GM19467 (cell line): Measurements from ENCODE around the gene SIN3B.

Experiments used
- ATAC-seq: cut with Tn5 transposase; IDR thresholded peaks from one replicate; pipeline ENCODE4 v1.9.1; 2021; ENCODE audit warnings: mild to moderate bottlenecking, moderate library complexity; ENCODE audit not compliant: unreplicated experiment

SIN3B gene

GRCh38 chr19:16822648-16823047 is 6.5 kb upstream of the SIN3B start:
- ATAC-seq, result no peak

- ATAC-seq, result no peak
These were observed 4.4 kb upstream of the SIN3B start for GRCh38 chr19:16824658-16825311.

- ATAC-seq, result no peak
These were observed 3.7 kb upstream of the SIN3B start for GRCh38 chr19:16825312-16826052.

- ATAC-seq, result no peak
These were observed 658 bp downstream of the SIN3B start for GRCh38 chr19:16829822-16830289.

- ATAC-seq, result no peak
These were observed 1.5 kb downstream of the SIN3B start for GRCh38 chr19:16830679-16831078.

- no peak for ATAC-seq
These were observed 2.3 kb downstream of the SIN3B start for GRCh38 chr19:16831531-16831930.

GRCh38 chr19:16834747-16835146 is 5.5 kb downstream of the SIN3B start:
- no peak for ATAC-seq

- no peak for ATAC-seq
These were observed 7.2 kb downstream of the SIN3B start for GRCh38 chr19:16836115-16837034.

GRCh38 chr19:16837035-16837362 is 7.8 kb downstream of the SIN3B start:
- ATAC-seq, result no peak

GRCh38 chr19:16841391-16841926 is 12.3 kb downstream of the SIN3B start:
- ATAC-seq, result no peak

GRCh38 chr19:16846901-16847300 is 17.7 kb downstream of the SIN3B start:
- no peak for ATAC-seq

GRCh38 chr19:16847430-16847829 is 18.2 kb downstream of the SIN3B start:
- no peak for ATAC-seq

GRCh38 chr19:16849168-16849567 is 20.0 kb downstream of the SIN3B start:
- ATAC-seq, result no peak

- no peak for ATAC-seq
These were observed 20.9 kb downstream of the SIN3B start for GRCh38 chr19:16850133-16850532.

GRCh38 chr19:16851031-16851712 is 22.0 kb downstream of the SIN3B start:
- ATAC-seq, result no peak

GRCh38 chr19:16853066-16853465 is 23.9 kb downstream of the SIN3B start:
- no peak for ATAC-seq

- ATAC-seq, result no peak
These were observed 26.9 kb downstream of the SIN3B start for GRCh38 chr19:16856091-16856490.

- ATAC-seq, result no peak
These were observed 30.4 kb downstream of the SIN3B start for GRCh38 chr19:16859626-16860025.

GRCh38 chr19:16860118-16860517 is 30.9 kb downstream of the SIN3B start:
- no peak for ATAC-seq

- ATAC-seq, result no peak
These were observed 31.8 kb downstream of the SIN3B start for GRCh38 chr19:16861011-16861410.

- ATAC-seq, result no peak
These were observed 32.6 kb downstream of the SIN3B start for GRCh38 chr19:16861834-16862233.
